Endothelial cell of umbilical vein (primary cell): ENCODE data around the gene VAT1. TPM values are rescaled to one million over a fixed set of nuclear protein-coding genes. Genes with fewer than 3 reads are reported as not detected.

Source experiments
- BruUV-seq: library from RNA; stranded (reverse); fragments of 400-500 nt; replicated peaks from 2 replicates; lab custom pipeline; 2021; lab: Mats Ljungman, UMichigan
- CTCF ChIA-PET: fragments of 300-600, 350-600 bp; sonication (Branson Sonifier 250); formaldehyde crosslinking; loops from one replicate; lab custom pipeline; 2021; ENCODE audit warnings: antibody characterized with exemption, inconsistent platforms; lab: Charles Lee
- POLR2A ChIA-PET: fragments of 300-600, 350-600 bp; sonication (Branson Sonifier 250); formaldehyde crosslinking; loops from one replicate; lab custom pipeline; 2021; ENCODE audit warnings: antibody characterized with exemption, inconsistent platforms; lab: Charles Lee
- DNase-seq: peaks from one replicate; pipeline ENCODE4 v3.0.0-alpha.2; 2011; ENCODE audit warnings: low read depth, low spot score
- FAIRE-seq: peaks from 2 replicates; lab custom pipeline; 2011; peaks lifted over from hg19 to GRCh38; lab: Jason Lieb, UNC
- H2AFZ ChIP-seq: 2 replicates; pipeline ENCODE4 v1.6.0; 2012; ENCODE audit warnings: low read depth, low read length, control low read depth, inconsistent platforms
- H3K27ac ChIP-seq: 2 replicates; pipeline ENCODE4 v1.5.1; 2011; ENCODE audit warnings: low read depth, mild to moderate bottlenecking, control low read depth, low read length, moderate library complexity; ENCODE audit not compliant: insufficient read depth
- H3K27me3 ChIP-seq, 2 experiments: 2 replicates each; pipeline versions ENCODE4 v1.6.0 to v1.6.1; 2011; ENCODE audit warnings: low read length in 2 of 2, mixed read lengths in 1 of 2; ENCODE audit not compliant: control insufficient read depth in 2 of 2, insufficient read depth in 2 of 2
- H3K36me3 ChIP-seq, 2 experiments: 2 replicates in 1 of 2; 3 replicates in 1 of 2; pipeline ENCODE4 v1.5.1; 2011; ENCODE audit warnings: low read length in 2 of 2, mild to moderate bottlenecking in 1 of 2, moderate library complexity in 1 of 2; ENCODE audit not compliant: control insufficient read depth in 2 of 2, insufficient read depth in 2 of 2; ENCODE audit errors: extremely low read depth in 1 of 2
- H3K4me1 ChIP-seq: 3 replicates; pipeline ENCODE4 v1.5.1; 2011; ENCODE audit warnings: mild to moderate bottlenecking, low read length; ENCODE audit not compliant: control insufficient read depth, insufficient read depth; ENCODE audit errors: extremely low read depth
- H3K4me2 ChIP-seq: 2 replicates; pipeline ENCODE4 v1.6.1; 2011; ENCODE audit warnings: low read length, control low read depth, mixed read lengths; ENCODE audit not compliant: insufficient read depth
- H3K4me3 ChIP-seq, 3 experiments: fragments of 200-600 bp in 1 of 3; sonication (generic), shearing (Covaris generic) in 1 of 3; replicated peaks in 1 of 3; 2 replicates each; pipeline ENCODE4 v1.5.1; 2011 to 2016; ENCODE audit warnings: control low read depth in 3 of 3, low read length in 3 of 3, mild to moderate bottlenecking in 2 of 3, inconsistent platforms in 1 of 3, low read depth in 1 of 3, moderate library complexity in 1 of 3; ENCODE audit not compliant: insufficient read depth in 1 of 3
- H3K79me2 ChIP-seq: 2 replicates; pipeline ENCODE4 v1.6.0; 2012; ENCODE audit warnings: low read length, inconsistent platforms; ENCODE audit not compliant: control insufficient read depth, insufficient read depth
- H3K9ac ChIP-seq: replicated peaks from 2 replicates; pipeline ENCODE3; 2011; ENCODE audit warnings: low read length, control low read depth; ENCODE audit not compliant: insufficient read depth; ENCODE audit errors: extremely low read depth
- H3K9me1 ChIP-seq: replicated peaks from 3 replicates; pipeline ENCODE4 v1.6.0; 2011; ENCODE audit warnings: mild to moderate bottlenecking, low read length; ENCODE audit not compliant: control insufficient read depth, insufficient read depth; ENCODE audit errors: extremely low read depth
- H3K9me3 ChIP-seq: replicated peaks from 2 replicates; pipeline ENCODE4 v1.5.1; 2012; ENCODE audit warnings: low read length, inconsistent platforms; ENCODE audit not compliant: control insufficient read depth, insufficient read depth
- H4K20me1 ChIP-seq: replicated peaks from 2 replicates; pipeline ENCODE3; 2011; ENCODE audit warnings: mild to moderate bottlenecking, low read length; ENCODE audit not compliant: control insufficient read depth, insufficient read depth; ENCODE audit errors: extremely low read depth
- EZH2 ChIP-seq: IDR thresholded peaks from 2 replicates; pipeline ENCODE4 v1.6.1; 2012; ENCODE audit warnings: borderline replicate concordance, low read depth, mild to moderate bottlenecking, moderate library complexity, low read length, inconsistent platforms; ENCODE audit not compliant: severe bottlenecking
- FOS ChIP-seq: IDR thresholded peaks from 2 replicates; pipeline ENCODE4 v1.6.1; 2011; ENCODE audit warnings: mild to moderate bottlenecking, low read length, moderate library complexity, borderline replicate concordance; ENCODE audit not compliant: insufficient read depth
- GATA2 ChIP-seq: IDR thresholded peaks from 2 replicates; pipeline ENCODE4 v1.7.0; 2011; ENCODE audit warnings: low read depth, mild to moderate bottlenecking, moderate library complexity, mixed read lengths, low read length; ENCODE audit not compliant: insufficient read length, insufficient read depth
- JUN ChIP-seq: IDR thresholded peaks from 2 replicates; pipeline ENCODE4 v1.6.1; 2011; ENCODE audit warnings: borderline replicate concordance, low read depth; ENCODE audit not compliant: insufficient read length, insufficient read depth
- MYC ChIP-seq: IDR thresholded peaks from one replicate; pipeline ENCODE4 v1.6.1; 2011; ENCODE audit warnings: mild to moderate bottlenecking, low read depth, low read length
- POLR2A ChIP-seq: IDR thresholded peaks from 2 replicates; pipeline ENCODE4 v1.6.1; 2012; ENCODE audit warnings: low read depth, mild to moderate bottlenecking, control low read depth, low read length
- POLR2AphosphoS5 ChIP-seq: IDR thresholded peaks from 2 replicates; pipeline ENCODE4 v1.6.1; 2012; ENCODE audit warnings: low read depth, mild to moderate bottlenecking, control low read depth, low read length, moderate library complexity; ENCODE audit not compliant: insufficient read depth
- dilution Hi-C: fragments of 300-500 bp; cut with MboI; formaldehyde crosslinking; loops from one replicate; pipeline ENCODE4 v1.15.0; 2019; ENCODE audit warnings: low sequenced_read_pairs; ENCODE audit not compliant: extremely low pct_ligation_motif_present
- intact Hi-C: fragments of 100-400 bp; cut with micrococcal nuclease; formaldehyde crosslinking; loops from one replicate; pipeline ENCODE4 v1.10.0; 2022
- polyA plus RNA-seq, 4 experiments: library from polyadenylated mRNA; depleted of rRNA in 3 of 4; stranded (reverse) in 3 of 4; unstranded in 1 of 4; fragments of >200 nt; gene quantifications; 2 replicates each; pipeline versions ENCODE4 v1.2.1 to v1.2.3, GENCODE V29; 2011 to 2012; ENCODE audit warnings: missing spikeins in 1 of 4
- total RNA-seq: library from RNA; stranded (reverse); gene quantifications from 2 replicates; pipeline ENCODE4 v1.2.3, GENCODE V29; 2021
- TF ChIP-seq, protein P1 (sequence below), 2 donors: IDR thresholded peaks; 1 replicate in 1 of 2; 2 replicates in 1 of 2; pipeline ENCODE4 v1.5.1; 2011; ENCODE audit warnings: low read length in 2 of 2, mild to moderate bottlenecking in 2 of 2, moderate library complexity in 2 of 2, control low read depth in 1 of 2, inconsistent platforms in 1 of 2, low read depth in 1 of 2; ENCODE audit not compliant: insufficient read depth in 1 of 2; ENCODE audit errors: extremely low read depth in 1 of 2
- TF ChIP-seq, protein P2 (sequence below): IDR thresholded peaks from 2 replicates; pipeline ENCODE4 v1.6.1; 2011; ENCODE audit not compliant: insufficient read depth, insufficient read length

VAT1 gene
- total and polyA plus RNA-seq, 2 donors (not counting 3 experiments of a cell fraction or from before 2014, with no cell fraction given), result 339 to 482 TPM

- H3K27me3 ChIP-seq, result no peaks in the 10 kb centered on the region
- H2AFZ ChIP-seq, result no peak overlapping the region
- no peaks in the 10 kb centered on the region for H3K9me1 ChIP-seq
- H3K4me1 ChIP-seq, result peaks cover 30% of the 10 kb centered on the region
- dilution Hi-C loops (no loop called here), intact Hi-C loops (no loop called here)
- POLR2A ChIA-PET, result no interaction called here
- H3K27ac ChIP-seq, result peak overlapping the region; percentile 14
- no peak overlapping the region for H3K9ac ChIP-seq
- FAIRE-seq (no peak), DNase-seq (no peak)
- no peak for TF ChIP-seq EZH2
- TF ChIP-seq, protein P1, sequence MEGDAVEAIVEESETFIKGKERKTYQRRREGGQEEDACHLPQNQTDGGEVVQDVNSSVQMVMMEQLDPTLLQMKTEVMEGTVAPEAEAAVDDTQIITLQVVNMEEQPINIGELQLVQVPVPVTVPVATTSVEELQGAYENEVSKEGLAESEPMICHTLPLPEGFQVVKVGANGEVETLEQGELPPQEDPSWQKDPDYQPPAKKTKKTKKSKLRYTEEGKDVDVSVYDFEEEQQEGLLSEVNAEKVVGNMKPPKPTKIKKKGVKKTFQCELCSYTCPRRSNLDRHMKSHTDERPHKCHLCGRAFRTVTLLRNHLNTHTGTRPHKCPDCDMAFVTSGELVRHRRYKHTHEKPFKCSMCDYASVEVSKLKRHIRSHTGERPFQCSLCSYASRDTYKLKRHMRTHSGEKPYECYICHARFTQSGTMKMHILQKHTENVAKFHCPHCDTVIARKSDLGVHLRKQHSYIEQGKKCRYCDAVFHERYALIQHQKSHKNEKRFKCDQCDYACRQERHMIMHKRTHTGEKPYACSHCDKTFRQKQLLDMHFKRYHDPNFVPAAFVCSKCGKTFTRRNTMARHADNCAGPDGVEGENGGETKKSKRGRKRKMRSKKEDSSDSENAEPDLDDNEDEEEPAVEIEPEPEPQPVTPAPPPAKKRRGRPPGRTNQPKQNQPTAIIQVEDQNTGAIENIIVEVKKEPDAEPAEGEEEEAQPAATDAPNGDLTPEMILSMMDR (IDR thresholded peaks at IDR 0.05; ENCODE audit: extremely low read depth in 1 of 2, insufficient read depth in 1 of 2, low read depth in 1 of 2, low read length in 2 of 2), result no peak
- TF ChIP-seq FOS, result no peak
- TF ChIP-seq JUN, result no peak
- no peak for TF ChIP-seq POLR2A
- TF ChIP-seq, protein P2, sequence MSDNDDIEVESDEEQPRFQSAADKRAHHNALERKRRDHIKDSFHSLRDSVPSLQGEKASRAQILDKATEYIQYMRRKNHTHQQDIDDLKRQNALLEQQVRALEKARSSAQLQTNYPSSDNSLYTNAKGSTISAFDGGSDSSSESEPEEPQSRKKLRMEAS, result no peak
- no peak for TF ChIP-seq MYC
- TF ChIP-seq POLR2AphosphoS5, result peak; percentile 9
- TF ChIP-seq GATA2, result no peak
- H3K9me3 ChIP-seq, result no peaks in the 10 kb centered on the region
- H4K20me1 ChIP-seq, result no peaks in the 10 kb centered on the region
- H3K4me3 ChIP-seq, result no peak overlapping the region
- peaks cover 22% of the 10 kb centered on the region for H3K79me2 ChIP-seq
- peaks cover 3 to 34% of the 10 kb centered on the region in 2 experiments for H3K36me3 ChIP-seq
- CTCF ChIA-PET, result interaction anchor here (1.3 kb wide), 1 partner anchor 9 kb away, joined by 6 read pairs; the partner anchor contains the start of gene IFI35
- no peak overlapping the region for H3K4me2 ChIP-seq
- BruUV-seq, result TSS peak; percentile 49
Observed at GRCh38 chr17:43014649-43015542, 7.3 kb downstream of the VAT1 start.
